Measurements from ENCODE around the gene GPR87. TPM values are rescaled to one million over a fixed set of nuclear protein-coding genes. Genes with fewer than 3 reads are reported as not detected.

Gene GPR87
- total RNA-seq, 1 experiment from 2014 or later, result not detected

GRCh38 chr3:151293127-151293526 lies 23.5 kb downstream of the GPR87 start:
- CTCF ChIA-PET, result no interaction called here
- no peaks in the 10 kb centered on the region for H3K9me3 Mint-ChIP-seq
- ATAC-seq (no peak), DNase-seq (ENCODE audit: low spot score) (no peak)
- H3K36me3 Mint-ChIP-seq, result no peaks in the 10 kb centered on the region
- no peak overlapping the region for H3K4me3 Mint-ChIP-seq
- H3K27ac Mint-ChIP-seq, result peak overlapping the region; percentile 27; the same call in 1 of the 2 replicates
- peaks cover 4% of the 10 kb centered on the region for H3K4me1 Mint-ChIP-seq
- TF ChIP-seq ZNF138 (CRISPR knock-in tag; conservative IDR thresholded peaks at IDR 0.05), result no peak
- TF ChIP-seq, protein P1, sequence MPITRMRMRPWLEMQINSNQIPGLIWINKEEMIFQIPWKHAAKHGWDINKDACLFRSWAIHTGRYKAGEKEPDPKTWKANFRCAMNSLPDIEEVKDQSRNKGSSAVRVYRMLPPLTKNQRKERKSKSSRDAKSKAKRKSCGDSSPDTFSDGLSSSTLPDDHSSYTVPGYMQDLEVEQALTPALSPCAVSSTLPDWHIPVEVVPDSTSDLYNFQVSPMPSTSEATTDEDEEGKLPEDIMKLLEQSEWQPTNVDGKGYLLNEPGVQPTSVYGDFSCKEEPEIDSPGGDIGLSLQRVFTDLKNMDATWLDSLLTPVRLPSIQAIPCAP (CRISPR knock-in tag; IDR thresholded peaks at IDR 0.05), result no peak
- no peak for TF ChIP-seq TEAD1 (CRISPR knock-in tag; IDR thresholded peaks at IDR 0.05)
- no peak for TF ChIP-seq ZNF281 (CRISPR knock-in tag; IDR thresholded peaks at IDR 0.05)
- TF ChIP-seq, protein P2, sequence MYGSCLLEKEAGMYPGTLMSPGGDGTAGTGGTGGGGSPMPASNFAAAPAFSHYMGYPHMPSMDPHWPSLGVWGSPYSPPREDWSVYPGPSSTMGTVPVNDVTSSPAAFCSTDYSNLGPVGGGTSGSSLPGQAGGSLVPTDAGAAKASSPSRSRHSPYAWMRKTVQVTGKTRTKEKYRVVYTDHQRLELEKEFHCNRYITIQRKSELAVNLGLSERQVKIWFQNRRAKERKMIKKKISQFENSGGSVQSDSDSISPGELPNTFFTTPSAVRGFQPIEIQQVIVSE (CRISPR knock-in tag; IDR thresholded peaks at IDR 0.05; ENCODE audit: borderline replicate concordance), result no peak
- TF ChIP-seq SP1 (CRISPR knock-in tag; conservative IDR thresholded peaks at IDR 0.05), result no peak
- TF ChIP-seq RELA (CRISPR knock-in tag; IDR thresholded peaks at IDR 0.05; ENCODE audit: borderline replicate concordance), result no peak
- no peak for TF ChIP-seq NR3C1 (CRISPR knock-in tag; conservative IDR thresholded peaks at IDR 0.05; ENCODE audit: low read depth)
- no peak for TF ChIP-seq ZNF532 (CRISPR knock-in tag; IDR thresholded peaks at IDR 0.05; ENCODE audit: borderline replicate concordance)
- no peak for TF ChIP-seq ZNF671 (CRISPR knock-in tag; IDR thresholded peaks at IDR 0.05)
- no peaks in the 10 kb centered on the region for H3K27me3 Mint-ChIP-seq (ENCODE audit: low read depth)
- POLR2A ChIA-PET, result no interaction called here

DNA sequence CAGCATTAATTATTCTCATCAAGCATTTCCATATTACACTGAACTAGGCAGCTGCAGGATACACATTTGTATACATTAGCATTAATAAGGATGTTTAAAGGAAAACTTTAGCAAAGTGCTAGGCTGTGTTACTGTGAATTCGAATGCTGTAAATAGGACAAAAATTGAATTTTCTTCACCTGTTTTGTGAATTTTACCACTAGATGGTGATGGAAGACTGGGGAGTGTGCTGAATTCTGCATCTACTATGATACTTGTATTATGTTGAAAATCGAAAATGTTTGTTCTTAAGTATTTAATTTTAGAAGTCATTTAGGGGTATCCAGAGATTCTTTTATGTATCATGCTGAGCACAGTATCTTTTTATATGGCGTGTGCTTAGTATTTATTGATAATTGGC lies 25.9 kb downstream of the GPR87 start:
- CTCF ChIA-PET, result interaction anchor here (0.7 kb wide), 1 partner anchor 147 kb away, joined by 4 read pairs; no protein-coding TSS in a partner anchor
- H3K4me3 Mint-ChIP-seq, result no peak overlapping the region
- no peaks in the 10 kb centered on the region for H3K36me3 Mint-ChIP-seq
- H3K27ac Mint-ChIP-seq, result no peak overlapping the region
- DNase-seq (ENCODE audit: low spot score) (no peak), ATAC-seq (no peak)
- peaks cover 4% of the 10 kb centered on the region for H3K4me1 Mint-ChIP-seq
- no peaks in the 10 kb centered on the region for H3K27me3 Mint-ChIP-seq (ENCODE audit: low read depth)
- no peaks in the 10 kb centered on the region for H3K9me3 Mint-ChIP-seq
- POLR2A ChIA-PET, result no interaction called here
- TF ChIP-seq ERG (CRISPR knock-in tag; IDR thresholded peaks at IDR 0.05) (no peak), ZBTB21 (CRISPR knock-in tag; IDR thresholded peaks at IDR 0.05; ENCODE audit: borderline replicate concordance) (no peak), ZNF121 (CRISPR knock-in tag; IDR thresholded peaks at IDR 0.05) (no peak), ATF3 (CRISPR knock-in tag; conservative IDR thresholded peaks at IDR 0.05) (no peak), ESRRA (CRISPR knock-in tag; IDR thresholded peaks at IDR 0.05; ENCODE audit: borderline replicate concordance) (no peak), SMAD3 (CRISPR knock-in tag; IDR thresholded peaks at IDR 0.05; ENCODE audit: borderline replicate concordance) (no peak), ZNF219 (CRISPR knock-in tag; IDR thresholded peaks at IDR 0.05; ENCODE audit: borderline replicate concordance) (no peak), IRF2 (CRISPR knock-in tag; IDR thresholded peaks at IDR 0.05; ENCODE audit: borderline replicate concordance, low read depth) (no peak), GRHL2 (CRISPR knock-in tag; IDR thresholded peaks at IDR 0.05; ENCODE audit: insufficient replicate concordance, severe bottlenecking) (no peak), USF1 (CRISPR knock-in tag; IDR thresholded peaks at IDR 0.05) (no peak), E2F5 (CRISPR knock-in tag; IDR thresholded peaks at IDR 0.05) (no peak)
- TF ChIP-seq, protein P3, sequence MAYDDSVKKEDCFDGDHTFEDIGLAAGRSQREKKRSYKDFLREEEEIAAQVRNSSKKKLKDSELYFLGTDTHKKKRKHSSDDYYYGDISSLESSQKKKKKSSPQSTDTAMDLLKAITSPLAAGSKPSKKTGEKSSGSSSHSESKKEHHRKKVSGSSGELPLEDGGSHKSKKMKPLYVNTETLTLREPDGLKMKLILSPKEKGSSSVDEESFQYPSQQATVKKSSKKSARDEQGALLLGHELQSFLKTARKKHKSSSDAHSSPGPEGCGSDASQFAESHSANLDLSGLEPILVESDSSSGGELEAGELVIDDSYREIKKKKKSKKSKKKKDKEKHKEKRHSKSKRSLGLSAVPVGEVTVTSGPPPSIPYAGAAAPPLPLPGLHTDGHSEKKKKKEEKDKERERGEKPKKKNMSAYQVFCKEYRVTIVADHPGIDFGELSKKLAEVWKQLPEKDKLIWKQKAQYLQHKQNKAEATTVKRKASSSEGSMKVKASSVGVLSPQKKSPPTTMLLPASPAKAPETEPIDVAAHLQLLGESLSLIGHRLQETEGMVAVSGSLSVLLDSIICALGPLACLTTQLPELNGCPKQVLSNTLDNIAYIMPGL (CRISPR knock-in tag; IDR thresholded peaks at IDR 0.05), result no peak
